ENCODE measurements around the gene GNAI2. TPM values are rescaled to one million over a fixed set of nuclear protein-coding genes. Genes with fewer than 3 reads are reported as not detected.

The GNAI2 gene
- polyA plus RNA-seq, 1 donor (not counting 4 experiments of a cell fraction or from before 2014, with no cell fraction given), result 268 TPM

- FAIRE-seq (no peak), DNase-seq (ENCODE audit: low read depth, low spot score) (no peak)
- H3K27ac ChIP-seq (ENCODE audit: control insufficient read depth, insufficient read depth, low read length), result no peak overlapping the region
- peaks cover 45% of the 10 kb centered on the region for H3K4me1 ChIP-seq (ENCODE audit: control insufficient read depth, extremely low read depth, insufficient read depth, low read length)
- H3K4me3 ChIP-seq (ENCODE audit: control insufficient read depth in 2 of 3, extremely low read depth in 1 of 3, insufficient read depth in 2 of 3, low read depth in 1 of 3, low read length in 3 of 3), result no peak overlapping the region
- H3K9me3 ChIP-seq (ENCODE audit: control insufficient read depth, low read depth, low read length), result no peaks in the 10 kb centered on the region
- H2AFZ ChIP-seq (ENCODE audit: control insufficient read depth, low read length), result no peak overlapping the region
- peaks cover 82% of the 10 kb centered on the region for H3K79me2 ChIP-seq (ENCODE audit: control insufficient read depth, insufficient read depth, low read length)
- TF ChIP-seq CTCF (optimal IDR thresholded peaks at IDR 0.05 in 1 of 3, IDR thresholded peaks at IDR 0.05 in 1 of 3, conservative IDR thresholded peaks at IDR 0.05 in 1 of 3; ENCODE audit: extremely low read depth in 1 of 3, insufficient read depth in 2 of 3, low read length in 3 of 3), result no peak
- no peak for TF ChIP-seq EZH2 (IDR thresholded peaks at IDR 0.05; ENCODE audit: low read length)
- no peak overlapping the region for H3K4me2 ChIP-seq (ENCODE audit: control insufficient read depth, extremely low read depth, insufficient read depth, low read depth, low read length)
- H3K9me1 ChIP-seq (ENCODE audit: control insufficient read depth, extremely low read depth, insufficient read depth, low read length), result peaks cover 3% of the 10 kb centered on the region
- dilution Hi-C loops (cut with MboI; ENCODE audit: extremely low pct_ligation_motif_present, low sequenced_read_pairs), result no loop called here
- peaks cover 15 to 19% of the 10 kb centered on the region in 2 experiments for H3K36me3 ChIP-seq (ENCODE audit: control insufficient read depth in 2 of 2, extremely low read depth in 1 of 2, insufficient read depth in 2 of 2, low read length in 2 of 2)
- no peaks in the 10 kb centered on the region for H3K27me3 ChIP-seq (ENCODE audit: control insufficient read depth, extremely low read depth, insufficient read depth, low read length)
- no peak overlapping the region for H3K9ac ChIP-seq (ENCODE audit: control insufficient read depth, extremely low read depth, insufficient read depth, low read length)
- H4K20me1 ChIP-seq (ENCODE audit: control insufficient read depth, extremely low read depth, insufficient read depth, low read length), result peaks cover 17% of the 10 kb centered on the region
Observed at GRCh38 chr3:50239649-50240048, 3.6 kb downstream of the GNAI2 start.

GRCh38 chr3:50241163-50241562 is 5.2 kb downstream of the GNAI2 start:
- Histone ChIP-seq H3K9me3 (ENCODE audit: control insufficient read depth, low read depth, low read length) (no peaks in the 10 kb centered on the region), H3K79me2 (ENCODE audit: control insufficient read depth, insufficient read depth, low read length) (peaks cover 93% of the 10 kb centered on the region), H3K9ac (ENCODE audit: control insufficient read depth, extremely low read depth, insufficient read depth, low read length) (no peak overlapping the region), H3K36me3 (ENCODE audit: control insufficient read depth in 2 of 2, extremely low read depth in 1 of 2, insufficient read depth in 2 of 2, low read length in 2 of 2) (peaks cover 15 to 19% of the 10 kb centered on the region in 2 experiments), H3K27ac (ENCODE audit: control insufficient read depth, insufficient read depth, low read length) (no peak overlapping the region), H3K4me3 (ENCODE audit: control insufficient read depth in 2 of 3, extremely low read depth in 1 of 3, insufficient read depth in 2 of 3, low read depth in 1 of 3, low read length in 3 of 3) (no peak overlapping the region), H3K9me1 (ENCODE audit: control insufficient read depth, extremely low read depth, insufficient read depth, low read length) (peaks cover 3% of the 10 kb centered on the region), H3K4me2 (ENCODE audit: control insufficient read depth, extremely low read depth, insufficient read depth, low read depth, low read length) (no peak overlapping the region), H3K27me3 (ENCODE audit: control insufficient read depth, extremely low read depth, insufficient read depth, low read length) (no peaks in the 10 kb centered on the region), H2AFZ (ENCODE audit: control insufficient read depth, low read length) (no peak overlapping the region), H3K4me1 (ENCODE audit: control insufficient read depth, extremely low read depth, insufficient read depth, low read length) (peaks cover 59% of the 10 kb centered on the region), H4K20me1 (ENCODE audit: control insufficient read depth, extremely low read depth, insufficient read depth, low read length) (peaks cover 18% of the 10 kb centered on the region)
- no peak for DNase-seq (ENCODE audit: low read depth, low spot score)
- dilution Hi-C loops (cut with MboI; ENCODE audit: extremely low pct_ligation_motif_present, low sequenced_read_pairs), result no loop called here
- no peak for FAIRE-seq
- TF ChIP-seq EZH2 (IDR thresholded peaks at IDR 0.05; ENCODE audit: low read length), result no peak
- TF ChIP-seq CTCF (optimal IDR thresholded peaks at IDR 0.05 in 1 of 3, IDR thresholded peaks at IDR 0.05 in 1 of 3, conservative IDR thresholded peaks at IDR 0.05 in 1 of 3; ENCODE audit: extremely low read depth in 1 of 3, insufficient read depth in 2 of 3, low read length in 3 of 3), result no peak
